IMR-90 (cell line): Measurements from ENCODE around the gene ANO8. TPM values are rescaled to one million over a fixed set of nuclear protein-coding genes. Genes with fewer than 3 reads are reported as not detected.

Source experiments
- ATAC-seq: fragments of 200-7000 bp; cut with Tn5 transposase; 2 replicates; pipeline ENCODE4 v1.9.1; 2020; ENCODE audit warnings: low read depth, mild to moderate bottlenecking, moderate library complexity
- BruUV-seq: library from RNA; stranded (reverse); fragments of 400-500 nt; replicated peaks from 2 replicates; lab custom pipeline; 2021; lab: Mats Ljungman, UMichigan
- CTCF ChIA-PET: fragments of 300-600 bp; formaldehyde crosslinking; extraction: SDS; loops from one replicate; lab custom pipeline; 2021; ENCODE audit warnings: antibody characterized with exemption; lab: Yijun Ruan, JAX
- POLR2A ChIA-PET: fragments of 300-600 bp; sonication (Branson Sonifier 250); formaldehyde crosslinking; loops from one replicate; lab custom pipeline; 2022; ENCODE audit warnings: antibody characterized with exemption; ENCODE audit not compliant: unreplicated experiment; lab: Charles Lee
- DNase-seq: peaks from one replicate; pipeline ENCODE4 v3.0.0; 2013
- H2AFZ ChIP-seq: replicated peaks from 2 replicates; pipeline ENCODE3; 2013; ENCODE audit warnings: low read length, mild to moderate bottlenecking; ENCODE audit not compliant: poor library complexity
- H2AK5ac ChIP-seq: 2 replicates; pipeline ENCODE4 v1.6.1; 2013; ENCODE audit warnings: low read depth, low read length, inconsistent platforms
- H2AK9ac ChIP-seq: replicated peaks from 2 replicates; pipeline ENCODE3; 2013; ENCODE audit warnings: mild to moderate bottlenecking, low read depth, low read length, moderate library complexity; ENCODE audit not compliant: poor library complexity
- H2BK120ac ChIP-seq: 2 replicates; pipeline ENCODE4 v1.6.1; 2013; ENCODE audit warnings: low read depth, low read length, inconsistent platforms
- H2BK15ac ChIP-seq: 3 replicates; pipeline ENCODE4 v1.6.1; 2013; ENCODE audit warnings: low read depth, low read length, inconsistent platforms
- H2BK20ac ChIP-seq: 2 replicates; pipeline ENCODE4 v1.6.1; 2013; ENCODE audit warnings: low read depth, mild to moderate bottlenecking, inconsistent platforms, low read length, moderate library complexity
- H2BK5ac ChIP-seq: 2 replicates; pipeline ENCODE4 v1.6.1; 2013; ENCODE audit warnings: mild to moderate bottlenecking, low read depth, low read length, inconsistent platforms; ENCODE audit not compliant: poor library complexity, severe bottlenecking
- H3K14ac ChIP-seq: replicated peaks from 2 replicates; pipeline ENCODE4 v1.6.1; 2013; ENCODE audit warnings: low read depth, low read length, inconsistent platforms
- H3K18ac ChIP-seq: 2 replicates; pipeline ENCODE4 v1.6.1; 2013; ENCODE audit warnings: low read depth, low read length, control low read depth
- H3K23ac ChIP-seq: 2 replicates; pipeline ENCODE4 v1.6.1; 2013; ENCODE audit warnings: low read depth, low read length, inconsistent platforms
- H3K27ac ChIP-seq: 2 replicates; pipeline ENCODE4 v1.5.1; 2013; ENCODE audit warnings: mild to moderate bottlenecking, control low read depth, low read length; ENCODE audit not compliant: insufficient read depth
- H3K27me3 ChIP-seq: 2 replicates; pipeline ENCODE4 v1.6.1; 2013; ENCODE audit warnings: low read length; ENCODE audit not compliant: control insufficient read depth, insufficient read depth
- H3K36me3 ChIP-seq: 2 replicates; pipeline ENCODE4 v1.6.1; 2013; ENCODE audit warnings: low read length, mixed read lengths; ENCODE audit not compliant: control insufficient read depth, insufficient read depth
- H3K4ac ChIP-seq: 2 replicates; pipeline ENCODE4 v1.6.1; 2013; ENCODE audit warnings: low read depth, low read length, inconsistent platforms
- H3K4me1 ChIP-seq: 2 replicates; pipeline ENCODE4 v1.6.1; 2013; ENCODE audit warnings: low read length, mixed read lengths; ENCODE audit not compliant: control insufficient read depth, insufficient read depth
- H3K4me2 ChIP-seq: 2 replicates; pipeline ENCODE4 v1.6.1; 2013; ENCODE audit warnings: low read depth, mild to moderate bottlenecking, control low read depth, low read length, moderate library complexity
- H3K4me3 ChIP-seq: 2 replicates; pipeline ENCODE4 v1.5.1; 2013; ENCODE audit warnings: low read depth, mild to moderate bottlenecking, control low read depth, low read length, moderate library complexity; ENCODE audit not compliant: insufficient read depth
- H3K56ac ChIP-seq: 2 replicates; pipeline ENCODE4 v1.6.1; 2013; ENCODE audit warnings: low read length, inconsistent platforms; ENCODE audit not compliant: insufficient read depth; ENCODE audit errors: extremely low read depth
- H3K79me1 ChIP-seq, 2 experiments: 2 replicates each; pipeline ENCODE4 v1.6.1; 2013; ENCODE audit warnings: low read length in 2 of 2, inconsistent platforms in 1 of 2, low read depth in 1 of 2
- H3K9ac ChIP-seq: 2 replicates; pipeline ENCODE4 v1.6.1; 2013; ENCODE audit warnings: low read depth, low read length, control low read depth
- H3K9me1 ChIP-seq: 2 replicates; pipeline ENCODE4 v1.6.1; 2013; ENCODE audit warnings: low read length, inconsistent platforms; ENCODE audit not compliant: insufficient read depth
- H3K9me3 ChIP-seq: 2 replicates; pipeline ENCODE4 v1.6.1; 2013; ENCODE audit warnings: low read length; ENCODE audit not compliant: control insufficient read depth, insufficient read depth
- H4K20me1 ChIP-seq: 2 replicates; pipeline ENCODE4 v1.6.1; 2013; ENCODE audit warnings: low read length, inconsistent platforms; ENCODE audit not compliant: insufficient read depth
- H4K5ac ChIP-seq: 2 replicates; pipeline ENCODE4 v1.6.1; 2013; ENCODE audit warnings: mild to moderate bottlenecking, low read depth, low read length, control low read depth
- H4K8ac ChIP-seq, 2 experiments: 2 replicates each; pipeline ENCODE4 v1.6.1; 2013; ENCODE audit warnings: low read depth in 2 of 2, low read length in 2 of 2, control low read depth in 1 of 2, inconsistent platforms in 1 of 2
- H4K91ac ChIP-seq: 2 replicates; pipeline ENCODE4 v1.6.1; 2013; ENCODE audit warnings: low read depth, low read length, inconsistent platforms; ENCODE audit not compliant: insufficient read depth
- NFE2L2 ChIP-seq: fragments of 150-350 bp; IDR thresholded peaks from 2 replicates; pipeline ENCODE4 v1.6.1; 2016; ENCODE audit warnings: low read depth, mild to moderate bottlenecking, low read length
- WGBS, 2 experiments: methylation state at CpG; one replicate each; pipeline versions ENCODE4 v1.1.5 to v1.1.7; 2013; ENCODE audit warnings: missing lambda C conversion rate in 2 of 2; ENCODE audit not compliant: insufficient read length in 1 of 2; ENCODE audit errors: extremely low coverage in 2 of 2; 5-methylcytosine and 5-hydroxymethylcytosine counted together
- dilution Hi-C: fragments of 300-500 bp; cut with HindIII; formaldehyde crosslinking; loops from one replicate; pipeline ENCODE4 v1.14.3; 2018; ENCODE audit warnings: low sequenced_read_pairs; ENCODE audit not compliant: unreplicated experiment
- in situ Hi-C: fragments of 300-500 bp; cut with MboI; formaldehyde crosslinking; loops from 3 replicates; pipeline ENCODE4 v1.14.3; 2019; ENCODE audit warnings: low sequenced_read_pairs, inconsistent platforms, mixed read lengths
- intact Hi-C: fragments of 100-400 bp; cut with micrococcal nuclease; formaldehyde crosslinking; loops from 2 replicates; pipeline ENCODE4 v1.10.0; 2022
- polyA plus RNA-seq, 3 experiments: library from polyadenylated mRNA; depleted of rRNA; stranded (reverse); fragments of >200 nt; gene quantifications; 2 replicates each; pipeline ENCODE4 v1.2.3, GENCODE V29; 2012; ENCODE audit warnings: low replicate concordance in 1 of 3
- total RNA-seq: library from RNA; depleted of rRNA; stranded (reverse); fragments of >200 nt; gene quantifications from 2 replicates; pipeline ENCODE4 v1.2.3, GENCODE V29; 2012

Gene ANO8
- total and polyA plus RNA-seq, 2 of the 4 experiments (the other 2 are of a cell fraction), result 1.6 to 5.6 TPM

DNA sequence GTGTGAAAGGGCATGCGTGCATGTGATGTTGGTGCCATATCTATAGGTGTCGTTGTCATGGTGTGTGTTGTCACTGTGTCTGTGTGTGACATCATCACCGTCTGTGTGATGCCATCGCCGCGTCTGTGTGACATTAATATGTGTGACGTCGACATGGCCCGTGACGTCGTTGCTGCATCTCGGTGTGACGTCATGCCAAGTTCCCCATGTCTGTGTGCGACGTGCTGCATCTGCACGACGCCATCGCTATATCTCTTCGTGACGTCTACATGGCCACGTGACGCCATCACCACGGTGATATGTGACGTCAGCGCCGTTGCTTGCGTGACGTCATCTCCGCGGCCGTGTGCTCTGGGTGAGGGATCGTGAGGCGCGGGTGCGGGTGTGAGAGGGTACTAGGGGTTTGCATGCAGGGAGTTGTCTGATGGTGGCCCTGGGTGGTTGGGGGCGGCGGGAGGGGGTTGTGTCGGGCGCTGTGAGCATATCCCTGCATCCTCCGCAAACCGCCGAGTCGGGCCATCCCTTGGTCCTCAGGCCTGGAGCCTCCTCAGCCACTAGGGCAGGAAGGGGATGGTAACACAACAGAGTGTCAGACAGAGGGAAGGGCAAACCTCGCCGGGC, 17.3 kb upstream of the ANO8 start:
- Histone ChIP-seq H4K20me1 (no peaks in the 10 kb centered on the region; the same call in 1 of the 2 replicates), H4K5ac (no peak overlapping the region), H3K4ac (no peak overlapping the region), H2BK5ac (no peak overlapping the region), H2BK20ac (no peak overlapping the region), H3K9me1 (no peaks in the 10 kb centered on the region), H3K27ac (no peak overlapping the region), H3K56ac (no peak overlapping the region), H4K8ac (no peak overlapping the region), H3K9ac (no peak overlapping the region), H3K4me3 (no peak overlapping the region), H2BK120ac (no peak overlapping the region), H3K18ac (no peak overlapping the region), H3K4me2 (no peak overlapping the region), H3K79me1 (no peaks in the 10 kb centered on the region), H3K27me3 (peaks cover 8% of the 10 kb centered on the region; the same call in 1 of the 2 replicates), H2AK9ac (no peak overlapping the region), H3K23ac (no peak overlapping the region), H2BK15ac (no peak overlapping the region), H3K14ac (no peak overlapping the region), H2AK5ac (no peak overlapping the region; the same call in 1 of the 2 replicates), H2AFZ (peak overlapping the region; percentile 43), H3K4me1 (0 out of 2 replicates have a peak, but pooled peaks cover 2% of the 10 kb centered on the region), H4K91ac (no peak overlapping the region), H3K36me3 (no peaks in the 10 kb centered on the region), H3K9me3 (no peaks in the 10 kb centered on the region)
- whole genome bisulfite sequencing, 2 experiments, result 91% methylated on average over 21 of the region's 45 CpGs; no CpG with 5 or more reads in 1 of the 2 experiments
- TF ChIP-seq NFE2L2, result no peak
- BruUV-seq, result no TSS peak
- ATAC-seq (no peak), DNase-seq (no peak)
- intact Hi-C loops (no loop called here), in situ Hi-C loops (no loop called here), dilution Hi-C loops (no loop called here)
- ChIA-PET POLR2A (no interaction called here), CTCF (no interaction called here)
